ENCODE data around the gene ALS2.

- no peak for TF ChIP-seq POLR2A (IDR thresholded peaks at IDR 0.05)
- TF ChIP-seq CTCF (IDR thresholded peaks at IDR 0.05): no peak
Observed at GRCh38 chr2:201664334-201664733, 116.4 kb downstream of the ALS2 start.
